HepG2 (cell line): ENCODE results near the gene RB1. TPM values are rescaled to one million over a fixed set of nuclear protein-coding genes. Genes with fewer than 3 reads are reported as not detected.

ENCODE experiments used
- ATAC-seq: fragments of 200-7000 bp; cut with Tn5 transposase; 3 replicates; pipeline ENCODE4 v1.9.1; 2020; ENCODE audit warnings: mild to moderate bottlenecking, moderate library complexity
- BruUV-seq: library from RNA; stranded (reverse); fragments of 400-500 nt; replicated peaks from 2 replicates; lab custom pipeline; 2021; lab: Mats Ljungman, UMichigan
- CTCF ChIA-PET: fragments of 300-600 bp; formaldehyde crosslinking; extraction: SDS; loops from one replicate; lab custom pipeline; 2021; ENCODE audit warnings: low total read pairs, inconsistent platforms, low intra/inter-chr PET ratio; lab: Yijun Ruan, JAX
- POLR2A ChIA-PET: fragments of 350-600 bp; sonication (Branson Sonifier 250); formaldehyde crosslinking; loops from one replicate; lab custom pipeline; 2020; ENCODE audit warnings: antibody characterized with exemption, inconsistent platforms; lab: Yijun Ruan, JAX
- DNase-seq: peaks from one replicate; pipeline ENCODE4 v3.0.0-alpha.2; 2015; ENCODE audit warnings: low spot score
- FAIRE-seq: peaks from 3 replicates; lab custom pipeline; 2011; peaks lifted over from hg19 to GRCh38; lab: Jason Lieb, UNC
- H2AFZ ChIP-seq: one replicate; pipeline ENCODE4 v1.6.1; 2011; ENCODE audit warnings: low read length, inconsistent platforms
- H3K27ac ChIP-seq: fragments of 300-600 bp; 3 replicates; pipeline ENCODE4 v1.8.0; 2011; ENCODE audit warnings: mixed run types, mild to moderate bottlenecking, mixed read lengths, low read length, inconsistent platforms; ENCODE audit not compliant: insufficient read depth; ENCODE audit errors: extremely low read length
- H3K27me3 ChIP-seq, 2 experiments: fragments of 200-600 bp in 1 of 2; 2 replicates in 1 of 2; 3 replicates in 1 of 2; pipeline versions ENCODE4 v1.6.0 to v1.8.0; 2011; ENCODE audit warnings: low read length in 2 of 2, mild to moderate bottlenecking in 2 of 2, moderate library complexity in 2 of 2, inconsistent platforms in 1 of 2; ENCODE audit not compliant: insufficient read depth in 2 of 2, control insufficient read depth in 1 of 2
- H3K36me3 ChIP-seq, 2 experiments: fragments of 200-600 bp in 1 of 2; replicated peaks in 1 of 2; 2 replicates in 1 of 2; 3 replicates in 1 of 2; pipeline versions ENCODE4 v1.5.1 to v1.8.0; 2011; ENCODE audit warnings: low read length in 2 of 2, inconsistent platforms in 1 of 2; ENCODE audit not compliant: insufficient read depth in 2 of 2, control insufficient read depth in 1 of 2
- H3K4me1 ChIP-seq: 2 replicates; pipeline ENCODE4 v1.5.1; 2012; ENCODE audit warnings: low read length, inconsistent platforms; ENCODE audit not compliant: insufficient read depth
- H3K4me2 ChIP-seq: 2 replicates; pipeline ENCODE4 v1.6.0; 2011; ENCODE audit warnings: low read depth, low read length, inconsistent platforms
- H3K4me3 ChIP-seq, 3 experiments: fragments of 200-600 bp in 1 of 3; sonication (generic), shearing (Covaris generic) in 1 of 3; replicated peaks in 1 of 3; 2 replicates each; pipeline ENCODE4 v1.5.1; 2011 to 2016; ENCODE audit warnings: low read length in 3 of 3, inconsistent platforms in 2 of 3, low read depth in 2 of 3, mild to moderate bottlenecking in 2 of 3, control low read depth in 1 of 3, mixed read lengths in 1 of 3; ENCODE audit not compliant: insufficient read depth in 1 of 3
- H3K79me2 ChIP-seq: one replicate; pipeline ENCODE4 v1.6.1; 2011; ENCODE audit warnings: low read length, inconsistent platforms; ENCODE audit not compliant: insufficient read depth
- H3K9ac ChIP-seq: 2 replicates; pipeline ENCODE4 v1.6.0; 2011; ENCODE audit warnings: mild to moderate bottlenecking, low read depth, low read length, inconsistent platforms; ENCODE audit not compliant: insufficient read depth
- H3K9me3 ChIP-seq: 2 replicates; pipeline ENCODE4 v1.5.1; 2012; ENCODE audit warnings: mild to moderate bottlenecking, low read length
- H4K20me1 ChIP-seq: 2 replicates; pipeline ENCODE4 v1.6.0; 2011; ENCODE audit warnings: inconsistent platforms, mild to moderate bottlenecking, low read length, moderate library complexity; ENCODE audit not compliant: insufficient read depth
- HES4 ChIP-seq: sonication (generic); formaldehyde crosslinking; IDR thresholded peaks from 2 replicates; pipeline ENCODE4 v1.9.0; 2021; ENCODE audit warnings: mild to moderate bottlenecking, missing genetic modification reagents, borderline replicate concordance
- HMG20A ChIP-seq: IDR thresholded peaks from 2 replicates; pipeline ENCODE4 v1.6.1; 2016; ENCODE audit warnings: borderline replicate concordance
- MAFF ChIP-seq: IDR thresholded peaks from 2 replicates; pipeline ENCODE4 v1.6.1; 2011; ENCODE audit warnings: low read depth, low read length, improper control_type of control experiment
- MAFK ChIP-seq, 2 experiments: IDR thresholded peaks in 1 of 2; conservative IDR thresholded peaks in 1 of 2; 2 replicates each; pipeline ENCODE4 v1.6.1; 2011; ENCODE audit warnings: improper control_type of control experiment in 2 of 2, low read length in 2 of 2
- NFE2L2 ChIP-seq: fragments of 150-350 bp; IDR thresholded peaks from 2 replicates; pipeline ENCODE4 v1.6.1; 2014; ENCODE audit warnings: low read length
- PHF21A ChIP-seq: sonication (generic); formaldehyde crosslinking; IDR thresholded peaks from 2 replicates; pipeline ENCODE4 v1.5.0; 2020; ENCODE audit warnings: mild to moderate bottlenecking, missing genetic modification reagents
- ZNF382 ChIP-seq: sonication (generic); formaldehyde crosslinking; IDR thresholded peaks from 2 replicates; pipeline ENCODE4 v1.5.0; 2020; ENCODE audit warnings: missing genetic modification reagents, mild to moderate bottlenecking, borderline replicate concordance
- ZNF512 ChIP-seq: sonication (generic); formaldehyde crosslinking; IDR thresholded peaks from 2 replicates; pipeline ENCODE4 v1.4.0; 2020; ENCODE audit warnings: mild to moderate bottlenecking, missing genetic modification reagents
- ZSCAN12 ChIP-seq: sonication (generic); formaldehyde crosslinking; IDR thresholded peaks from 2 replicates; pipeline ENCODE4 v1.9.0; 2021; ENCODE audit warnings: mild to moderate bottlenecking, missing genetic modification reagents
- ZSCAN5A ChIP-seq: sonication (generic); formaldehyde crosslinking; IDR thresholded peaks from 2 replicates; pipeline ENCODE4 v1.8.0; 2022; ENCODE audit warnings: mild to moderate bottlenecking, missing genetic modification reagents, borderline replicate concordance
- WGBS: methylation state at CpG from one replicate; pipeline ENCODE4 v1.1.6; 2017; ENCODE audit warnings: low lambda C conversion rate; 5-methylcytosine and 5-hydroxymethylcytosine counted together
- in situ Hi-C: cut with HindIII; loops from 2 replicates; pipeline ENCODE4 v1.10.0; 2017; ENCODE audit warnings: low pct_unique_long_range_greater_than_20kb; ENCODE audit not compliant: extremely low pct_ligation_motif_present
- intact Hi-C: fragments of 100-400 bp; cut with micrococcal nuclease; formaldehyde crosslinking; loops from one replicate; pipeline ENCODE4 v1.10.0; 2022; ENCODE audit not compliant: unreplicated experiment
- polyA plus RNA-seq, 8 experiments: library from polyadenylated mRNA; depleted of rRNA in 3 of 8; stranded (reverse) in 7 of 8; unstranded in 1 of 8; fragments of >200 nt; fragmentation: Illumina TruSeq in 4 of 8; extraction: Trizol in 4 of 8; gene quantifications; 2 replicates each; pipeline versions ENCODE4 v1.2.1 to v1.2.3, GENCODE V29; 2011 to 2016; ENCODE audit warnings: low read depth in 4 of 8, missing spikeins in 1 of 8, mixed read lengths in 1 of 8; ENCODE audit not compliant: insufficient read depth in 1 of 8
- total RNA-seq, 5 experiments: library from RNA; depleted of rRNA; stranded (reverse); fragments of >200 nt; fragmentation: Illumina TruSeq; extraction: Trizol; gene quantifications; 2 replicates each; pipeline ENCODE4 v1.2.3, GENCODE V29; 2016; ENCODE audit warnings: low read depth in 1 of 5
- TF ChIP-seq, protein P1 (sequence below): sonication (generic); formaldehyde crosslinking; IDR thresholded peaks from 2 replicates; pipeline ENCODE4 v1.5.0; 2020; ENCODE audit warnings: mild to moderate bottlenecking, missing genetic modification reagents
- TF ChIP-seq, protein P2 (sequence below): sonication (generic); formaldehyde crosslinking; IDR thresholded peaks from 2 replicates; pipeline ENCODE4 v1.9.0; 2021; ENCODE audit warnings: missing genetic modification reagents, mild to moderate bottlenecking, borderline replicate concordance

The RB1 gene
- total and polyA plus RNA-seq, 2 of the 13 experiments (the other 11 are each of a cell fraction or from before 2014, with no cell fraction given) = 15.6 to 23.7 TPM

GRCh38 chr13:48383384-48383783 lies 79.8 kb downstream of the RB1 start:
- no TSS peak for BruUV-seq
- peaks cover 0 to 17% of the 10 kb centered on the region in 2 experiments; a peak in 4 of 5 replicates for H3K36me3 ChIP-seq
- DNase-seq = no peak
- TF ChIP-seq ZSCAN12 (CRISPR knock-in tag) (no peak), MAFK (conservative IDR thresholded peaks at IDR 0.05 in 1 of 2, IDR thresholded peaks at IDR 0.05 in 1 of 2; ENCODE audit: low read length in 2 of 2) (peak; percentile 32 to 81; a peak in 2 of 4 replicates), MAFF (peak; percentile 70; the same call in 1 of the 2 replicates), HMG20A (CRISPR knock-in tag) (no peak), NFE2L2 (peak; percentile 19; the same call in 1 of the 2 replicates)
- H3K4me3 ChIP-seq = no peak overlapping the region
- no peaks in the 10 kb centered on the region for H3K79me2 ChIP-seq
- in situ Hi-C loops = no loop called here
- no peak for FAIRE-seq
- CTCF ChIA-PET = no interaction called here
- POLR2A ChIA-PET = no interaction called here
- H3K27me3 ChIP-seq = no peaks in the 10 kb centered on the region
- no peak overlapping the region for H3K4me2 ChIP-seq
- ATAC-seq = no peak
- no peaks in the 10 kb centered on the region for H3K4me1 ChIP-seq
- H2AFZ ChIP-seq = no peak overlapping the region
- no peak overlapping the region for H3K9ac ChIP-seq
- intact Hi-C loops = no loop called here
- no peaks in the 10 kb centered on the region for H3K9me3 ChIP-seq
- no peak overlapping the region for H3K27ac ChIP-seq
- no peaks in the 10 kb centered on the region for H4K20me1 ChIP-seq
- 97% methylated on average over 2 of the region's 2 CpGs for WGBS

DNA sequence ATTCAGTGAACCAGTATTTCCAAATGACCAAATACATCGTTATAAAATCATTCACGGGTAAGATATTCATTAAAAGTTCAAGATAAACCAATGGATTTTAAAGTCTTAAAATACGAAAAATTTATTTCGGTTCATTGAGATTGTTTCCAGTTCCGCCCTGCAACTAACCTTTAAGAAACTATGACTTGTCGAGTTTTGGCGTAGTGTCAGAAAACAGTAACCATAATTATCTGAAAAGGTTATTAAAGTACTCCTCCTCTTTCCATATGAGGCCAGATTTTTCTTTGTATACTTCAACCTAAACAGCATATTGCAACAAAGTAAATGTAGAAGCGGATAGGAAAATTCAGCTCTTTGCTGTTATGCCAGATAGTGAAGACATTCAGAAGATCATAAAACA lies 83.3 kb downstream of the RB1 start:
- in situ Hi-C loops = no loop called here
- no peaks in the 10 kb centered on the region for H4K20me1 ChIP-seq
- no peak overlapping the region for H3K4me3 ChIP-seq
- POLR2A ChIA-PET = no interaction called here
- H3K4me1 ChIP-seq = no peaks in the 10 kb centered on the region
- H3K79me2 ChIP-seq = no peaks in the 10 kb centered on the region
- no peak for FAIRE-seq
- peaks cover 0 to 8% of the 10 kb centered on the region in 2 experiments; a peak in 1 of 5 replicates for H3K36me3 ChIP-seq
- CTCF ChIA-PET = no interaction called here
- no peak overlapping the region for H2AFZ ChIP-seq
- H3K27me3 ChIP-seq = no peaks in the 10 kb centered on the region
- no TSS peak for BruUV-seq
- no peak overlapping the region for H3K4me2 ChIP-seq
- no peak for DNase-seq
- H3K9ac ChIP-seq = no peak overlapping the region
- intact Hi-C loops = no loop called here
- no peak overlapping the region for H3K27ac ChIP-seq
- H3K9me3 ChIP-seq = no peaks in the 10 kb centered on the region
- 98% methylated on average over 8 of the region's 8 CpGs for WGBS
- no peak for ATAC-seq
- TF ChIP-seq, protein P1, sequence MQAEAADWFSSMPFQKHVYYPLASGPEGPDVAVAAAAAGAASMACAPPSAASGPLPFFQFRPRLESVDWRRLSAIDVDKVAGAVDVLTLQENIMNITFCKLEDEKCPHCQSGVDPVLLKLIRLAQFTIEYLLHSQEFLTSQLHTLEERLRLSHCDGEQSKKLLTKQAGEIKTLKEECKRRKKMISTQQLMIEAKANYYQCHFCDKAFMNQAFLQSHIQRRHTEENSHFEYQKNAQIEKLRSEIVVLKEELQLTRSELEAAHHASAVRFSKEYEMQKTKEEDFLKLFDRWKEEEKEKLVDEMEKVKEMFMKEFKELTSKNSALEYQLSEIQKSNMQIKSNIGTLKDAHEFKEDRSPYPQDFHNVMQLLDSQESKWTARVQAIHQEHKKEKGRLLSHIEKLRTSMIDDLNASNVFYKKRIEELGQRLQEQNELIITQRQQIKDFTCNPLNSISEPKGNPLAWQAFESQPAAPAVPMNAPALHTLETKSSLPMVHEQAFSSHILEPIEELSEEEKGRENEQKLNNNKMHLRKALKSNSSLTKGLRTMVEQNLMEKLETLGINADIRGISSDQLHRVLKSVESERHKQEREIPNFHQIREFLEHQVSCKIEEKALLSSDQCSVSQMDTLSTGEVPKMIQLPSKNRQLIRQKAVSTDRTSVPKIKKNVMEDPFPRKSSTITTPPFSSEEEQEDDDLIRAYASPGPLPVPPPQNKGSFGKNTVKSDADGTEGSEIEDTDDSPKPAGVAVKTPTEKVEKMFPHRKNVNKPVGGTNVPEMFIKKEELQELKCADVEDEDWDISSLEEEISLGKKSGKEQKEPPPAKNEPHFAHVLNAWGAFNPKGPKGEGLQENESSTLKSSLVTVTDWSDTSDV = no peak
- TF ChIP-seq ZNF512 (CRISPR knock-in tag) = no peak
- no peak for TF ChIP-seq ZSCAN5A (CRISPR knock-in tag)
- TF ChIP-seq HES4 (CRISPR knock-in tag) = no peak
- TF ChIP-seq, protein P2, sequence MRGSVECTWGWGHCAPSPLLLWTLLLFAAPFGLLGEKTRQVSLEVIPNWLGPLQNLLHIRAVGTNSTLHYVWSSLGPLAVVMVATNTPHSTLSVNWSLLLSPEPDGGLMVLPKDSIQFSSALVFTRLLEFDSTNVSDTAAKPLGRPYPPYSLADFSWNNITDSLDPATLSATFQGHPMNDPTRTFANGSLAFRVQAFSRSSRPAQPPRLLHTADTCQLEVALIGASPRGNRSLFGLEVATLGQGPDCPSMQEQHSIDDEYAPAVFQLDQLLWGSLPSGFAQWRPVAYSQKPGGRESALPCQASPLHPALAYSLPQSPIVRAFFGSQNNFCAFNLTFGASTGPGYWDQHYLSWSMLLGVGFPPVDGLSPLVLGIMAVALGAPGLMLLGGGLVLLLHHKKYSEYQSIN (CRISPR knock-in tag) = no peak
- no peak for TF ChIP-seq PHF21A (CRISPR knock-in tag)
- no peak for TF ChIP-seq ZNF382 (CRISPR knock-in tag)
